BJ (cell line): ENCODE results near the gene LINGO4. TPM values are rescaled to one million over a fixed set of nuclear protein-coding genes. Genes with fewer than 3 reads are reported as not detected.

ENCODE experiments used
- CTCF ChIA-PET: fragments of 350-600 bp; formaldehyde crosslinking; extraction: SDS; loops from one replicate; lab custom pipeline; 2021; ENCODE audit warnings: antibody characterized with exemption, inconsistent platforms; lab: Yijun Ruan, JAX
- POLR2A ChIA-PET: fragments of 300-600 bp; sonication (Branson Sonifier 250); formaldehyde crosslinking; extraction: SDS; loops from one replicate; lab custom pipeline; 2021; ENCODE audit warnings: antibody characterized with exemption; lab: Charles Lee
- DNase-seq: peaks from one replicate; pipeline ENCODE4 v3.0.0-alpha.2; 2011; ENCODE audit warnings: low read depth
- H3K27me3 ChIP-seq: 2 replicates; pipeline ENCODE4 v1.6.0; 2011; ENCODE audit warnings: low read length; ENCODE audit not compliant: control insufficient read depth, insufficient read depth
- H3K36me3 ChIP-seq: 2 replicates; pipeline ENCODE4 v1.5.1; 2011; ENCODE audit warnings: low read length; ENCODE audit not compliant: control insufficient read depth, insufficient read depth
- H3K4me3 ChIP-seq: 2 replicates; pipeline ENCODE4 v1.5.1; 2011; ENCODE audit warnings: low read depth, mild to moderate bottlenecking, control low read depth, low read length
- polyA minus RNA-seq: library from RNA; depleted of rRNA, polyadenylated mRNA; stranded (reverse); fragments of >200 nt; gene quantifications from 2 replicates; pipeline ENCODE4 v1.2.3, GENCODE V29; 2011; rRNA and poly(A)+ RNA removed
- polyA plus RNA-seq: library from polyadenylated mRNA; depleted of rRNA; stranded (reverse); fragments of >200 nt; gene quantifications from 2 replicates; pipeline ENCODE4 v1.2.3, GENCODE V29; 2011; rRNA removed
- TF ChIP-seq, protein P1 (sequence below): IDR thresholded peaks from 2 replicates; pipeline ENCODE4 v1.5.1; 2011; ENCODE audit warnings: low read depth, mild to moderate bottlenecking, control low read depth, inconsistent platforms, low read length, moderate library complexity; ENCODE audit not compliant: insufficient read depth

The LINGO4 gene, protein sequence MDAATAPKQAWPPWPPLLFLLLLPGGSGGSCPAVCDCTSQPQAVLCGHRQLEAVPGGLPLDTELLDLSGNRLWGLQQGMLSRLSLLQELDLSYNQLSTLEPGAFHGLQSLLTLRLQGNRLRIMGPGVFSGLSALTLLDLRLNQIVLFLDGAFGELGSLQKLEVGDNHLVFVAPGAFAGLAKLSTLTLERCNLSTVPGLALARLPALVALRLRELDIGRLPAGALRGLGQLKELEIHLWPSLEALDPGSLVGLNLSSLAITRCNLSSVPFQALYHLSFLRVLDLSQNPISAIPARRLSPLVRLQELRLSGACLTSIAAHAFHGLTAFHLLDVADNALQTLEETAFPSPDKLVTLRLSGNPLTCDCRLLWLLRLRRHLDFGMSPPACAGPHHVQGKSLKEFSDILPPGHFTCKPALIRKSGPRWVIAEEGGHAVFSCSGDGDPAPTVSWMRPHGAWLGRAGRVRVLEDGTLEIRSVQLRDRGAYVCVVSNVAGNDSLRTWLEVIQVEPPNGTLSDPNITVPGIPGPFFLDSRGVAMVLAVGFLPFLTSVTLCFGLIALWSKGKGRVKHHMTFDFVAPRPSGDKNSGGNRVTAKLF
- polyA plus RNA-seq (not detected in 2 replicates), polyA minus RNA-seq (0.05 TPM in 1 of 2 replicates, not detected in the other)

DNA sequence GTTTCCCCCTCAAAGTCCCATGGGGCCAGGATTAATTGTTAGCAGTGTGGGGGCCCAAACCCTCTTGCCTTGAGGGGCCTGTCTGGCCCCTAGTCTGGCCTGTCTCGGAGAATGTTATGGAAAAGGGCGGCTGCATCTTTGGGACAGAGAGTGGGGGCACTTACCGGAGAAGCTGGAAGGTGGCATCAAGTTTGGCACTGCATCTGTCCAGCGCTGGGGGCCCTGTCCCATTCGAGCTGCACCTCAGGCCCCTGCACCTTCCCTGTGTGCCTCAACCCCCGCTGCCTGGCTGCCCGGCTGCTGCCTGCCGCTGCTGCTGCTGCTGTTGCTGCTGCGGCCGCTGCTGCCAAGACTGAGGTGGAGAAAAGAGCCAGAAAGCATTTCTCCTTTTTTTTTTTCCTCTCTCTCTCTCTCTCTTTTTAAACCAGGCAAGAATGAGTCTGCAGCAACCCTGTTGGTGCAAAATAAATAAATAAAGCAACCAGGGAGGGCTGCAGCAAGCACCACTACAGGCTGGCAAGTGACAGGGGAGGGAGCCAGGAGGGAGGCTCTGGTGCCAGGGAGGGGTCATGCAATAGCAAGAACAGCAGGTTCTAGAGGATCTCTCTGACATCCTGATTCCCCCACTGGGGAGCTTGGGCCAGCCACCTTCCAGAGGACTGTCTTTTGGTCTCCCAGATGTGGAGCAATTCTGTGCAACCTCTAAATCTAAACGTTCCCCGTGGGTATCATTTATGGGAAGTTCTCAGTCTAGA is at the start of gene LINGO4:
Gene LINGO4, minus strand, starts transcription at position 354 of the 755 bp plus-strand sequence. CDS start 2,715 bp downstream, outside the sequence.
- Histone ChIP-seq H3K27me3 (peaks cover 36% of the 10 kb centered on the region), H3K4me3 (no peak within 1 kb of the TSS), H3K36me3 (no peaks in the 10 kb centered on the region)
- no peak for DNase-seq
- POLR2A ChIA-PET: no interaction called here
- TF ChIP-seq, protein P1, sequence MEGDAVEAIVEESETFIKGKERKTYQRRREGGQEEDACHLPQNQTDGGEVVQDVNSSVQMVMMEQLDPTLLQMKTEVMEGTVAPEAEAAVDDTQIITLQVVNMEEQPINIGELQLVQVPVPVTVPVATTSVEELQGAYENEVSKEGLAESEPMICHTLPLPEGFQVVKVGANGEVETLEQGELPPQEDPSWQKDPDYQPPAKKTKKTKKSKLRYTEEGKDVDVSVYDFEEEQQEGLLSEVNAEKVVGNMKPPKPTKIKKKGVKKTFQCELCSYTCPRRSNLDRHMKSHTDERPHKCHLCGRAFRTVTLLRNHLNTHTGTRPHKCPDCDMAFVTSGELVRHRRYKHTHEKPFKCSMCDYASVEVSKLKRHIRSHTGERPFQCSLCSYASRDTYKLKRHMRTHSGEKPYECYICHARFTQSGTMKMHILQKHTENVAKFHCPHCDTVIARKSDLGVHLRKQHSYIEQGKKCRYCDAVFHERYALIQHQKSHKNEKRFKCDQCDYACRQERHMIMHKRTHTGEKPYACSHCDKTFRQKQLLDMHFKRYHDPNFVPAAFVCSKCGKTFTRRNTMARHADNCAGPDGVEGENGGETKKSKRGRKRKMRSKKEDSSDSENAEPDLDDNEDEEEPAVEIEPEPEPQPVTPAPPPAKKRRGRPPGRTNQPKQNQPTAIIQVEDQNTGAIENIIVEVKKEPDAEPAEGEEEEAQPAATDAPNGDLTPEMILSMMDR: no peak
- CTCF ChIA-PET: no interaction called here

DNA sequence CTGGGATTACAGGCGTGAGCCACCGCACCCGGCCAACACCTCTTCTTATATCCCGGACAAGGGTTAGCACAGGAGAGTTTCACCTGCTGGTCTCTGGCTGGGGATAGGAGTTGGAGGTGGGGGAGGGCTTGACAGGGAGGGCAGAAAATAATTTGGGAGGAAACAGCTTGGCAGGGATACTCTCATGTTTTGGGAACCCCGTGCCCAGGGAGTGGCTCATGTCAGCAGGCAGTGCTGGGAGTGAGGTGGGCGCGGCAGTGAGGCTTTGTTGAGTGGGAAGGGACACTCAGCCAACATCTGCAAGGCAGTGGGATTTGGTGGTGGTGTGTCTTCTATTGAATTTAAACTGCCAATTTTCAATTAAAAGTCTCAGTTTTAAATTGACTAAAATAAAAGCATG is 49.4 kb upstream of the LINGO4 start:
- ChIA-PET CTCF (no interaction called here), POLR2A (no interaction called here)
- DNase-seq: no peak
- Histone ChIP-seq H3K27me3 (peaks cover 14% of the 10 kb centered on the region), H3K4me3 (no peak overlapping the region), H3K36me3 (no peaks in the 10 kb centered on the region)
- TF ChIP-seq, protein P1: no peak

DNA sequence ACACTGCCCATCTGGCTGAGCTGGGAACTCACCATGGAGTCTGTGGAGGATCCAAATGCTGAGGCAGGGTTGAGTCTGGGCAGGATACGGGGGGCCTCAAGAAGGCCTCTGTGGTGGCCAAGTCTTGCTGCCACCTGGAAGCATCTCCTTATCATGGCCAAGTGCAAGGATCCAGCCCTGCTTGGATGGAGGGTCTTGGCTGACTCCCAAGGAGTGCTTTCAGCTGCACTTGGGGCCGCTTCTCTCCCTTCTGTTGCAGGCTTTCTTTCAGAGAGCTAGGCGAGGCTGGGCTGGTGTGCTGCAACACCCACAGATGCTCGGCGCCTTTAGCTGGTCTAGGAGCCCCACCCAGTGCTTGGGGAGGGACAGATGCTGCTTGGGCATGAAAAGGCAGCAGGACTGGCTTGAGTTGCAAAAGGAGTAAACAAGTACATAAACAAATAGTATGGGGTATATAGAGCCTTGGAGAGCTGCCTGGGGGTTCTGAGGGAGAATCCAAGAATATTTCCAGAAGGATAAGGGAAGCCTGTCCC is 48.3 kb upstream of the LINGO4 start, which contains the start of gene THEM5:
Gene THEM5, minus strand, starts transcription at position 302 of the 533 bp plus-strand sequence. Its CDS starts 147 bp downstream, at position 155.
- TF ChIP-seq, protein P1: no peak
- Histone ChIP-seq H3K27me3 (peaks cover 19% of the 10 kb centered on the region), H3K4me3 (no peak within 1 kb of the TSS), H3K36me3 (no peaks in the 10 kb centered on the region)
- ChIA-PET CTCF (no interaction called here), POLR2A (no interaction called here)
- DNase-seq: no peak

DNA sequence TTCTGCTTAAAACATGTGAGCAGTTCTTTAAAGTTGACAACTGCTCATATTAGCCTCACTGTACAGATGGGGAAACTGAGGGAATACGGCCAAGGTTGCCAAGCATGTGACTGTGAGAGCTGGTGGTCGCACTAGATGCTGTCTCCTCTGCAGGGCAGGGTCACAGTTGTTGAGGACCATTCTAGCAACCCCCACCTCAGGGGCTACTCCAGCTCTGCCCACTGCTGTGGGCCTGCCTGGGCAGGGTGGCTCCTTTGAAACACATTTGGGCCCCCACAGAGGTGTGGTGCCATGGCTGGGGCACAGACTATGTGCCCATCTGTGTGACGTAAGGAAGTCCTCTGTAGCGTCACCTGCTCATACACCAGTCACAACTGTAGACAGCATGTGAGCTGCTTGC is 47.5 kb upstream of the LINGO4 start:
- H3K4me3 ChIP-seq: no peak overlapping the region
- no peaks in the 10 kb centered on the region for H3K36me3 ChIP-seq
- peaks cover 20% of the 10 kb centered on the region for H3K27me3 ChIP-seq
- POLR2A ChIA-PET: no interaction called here
- TF ChIP-seq, protein P1: no peak
- DNase-seq: no peak
- CTCF ChIA-PET: no interaction called here
